ENCODE data around the gene ASB16.

- TF ChIP-seq, protein P1, sequence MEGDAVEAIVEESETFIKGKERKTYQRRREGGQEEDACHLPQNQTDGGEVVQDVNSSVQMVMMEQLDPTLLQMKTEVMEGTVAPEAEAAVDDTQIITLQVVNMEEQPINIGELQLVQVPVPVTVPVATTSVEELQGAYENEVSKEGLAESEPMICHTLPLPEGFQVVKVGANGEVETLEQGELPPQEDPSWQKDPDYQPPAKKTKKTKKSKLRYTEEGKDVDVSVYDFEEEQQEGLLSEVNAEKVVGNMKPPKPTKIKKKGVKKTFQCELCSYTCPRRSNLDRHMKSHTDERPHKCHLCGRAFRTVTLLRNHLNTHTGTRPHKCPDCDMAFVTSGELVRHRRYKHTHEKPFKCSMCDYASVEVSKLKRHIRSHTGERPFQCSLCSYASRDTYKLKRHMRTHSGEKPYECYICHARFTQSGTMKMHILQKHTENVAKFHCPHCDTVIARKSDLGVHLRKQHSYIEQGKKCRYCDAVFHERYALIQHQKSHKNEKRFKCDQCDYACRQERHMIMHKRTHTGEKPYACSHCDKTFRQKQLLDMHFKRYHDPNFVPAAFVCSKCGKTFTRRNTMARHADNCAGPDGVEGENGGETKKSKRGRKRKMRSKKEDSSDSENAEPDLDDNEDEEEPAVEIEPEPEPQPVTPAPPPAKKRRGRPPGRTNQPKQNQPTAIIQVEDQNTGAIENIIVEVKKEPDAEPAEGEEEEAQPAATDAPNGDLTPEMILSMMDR (IDR thresholded peaks at IDR 0.05; ENCODE audit: low read depth, low read length) = no peak
- TF ChIP-seq EZH2phosphoT487 (IDR thresholded peaks at IDR 0.05; ENCODE audit: low read depth) = no peak
These were observed 46.2 kb downstream of the ASB16 start for GRCh38 chr17:44216694-44217093.
